IMR-90 (cell line): ENCODE results near the gene HEATR9. TPM values are rescaled to one million over a fixed set of nuclear protein-coding genes. Genes with fewer than 3 reads are reported as not detected.

Source experiments
- ATAC-seq: fragments of 200-7000 bp; cut with Tn5 transposase; 2 replicates; pipeline ENCODE4 v1.9.1; 2020; ENCODE audit warnings: low read depth, mild to moderate bottlenecking, moderate library complexity
- BruUV-seq: library from RNA; stranded (reverse); fragments of 400-500 nt; replicated peaks from 2 replicates; lab custom pipeline; 2021; lab: Mats Ljungman, UMichigan
- CTCF ChIA-PET: fragments of 300-600 bp; formaldehyde crosslinking; extraction: SDS; loops from one replicate; lab custom pipeline; 2021; ENCODE audit warnings: antibody characterized with exemption; lab: Yijun Ruan, JAX
- POLR2A ChIA-PET: fragments of 300-600 bp; sonication (Branson Sonifier 250); formaldehyde crosslinking; loops from one replicate; lab custom pipeline; 2022; ENCODE audit warnings: antibody characterized with exemption; ENCODE audit not compliant: unreplicated experiment; lab: Charles Lee
- DNase-seq: peaks from one replicate; pipeline ENCODE4 v3.0.0; 2013
- H2AFZ ChIP-seq: replicated peaks from 2 replicates; pipeline ENCODE3; 2013; ENCODE audit warnings: low read length, mild to moderate bottlenecking; ENCODE audit not compliant: poor library complexity
- H2AK5ac ChIP-seq: 2 replicates; pipeline ENCODE4 v1.6.1; 2013; ENCODE audit warnings: low read depth, low read length, inconsistent platforms
- H2AK9ac ChIP-seq: replicated peaks from 2 replicates; pipeline ENCODE3; 2013; ENCODE audit warnings: mild to moderate bottlenecking, low read depth, low read length, moderate library complexity; ENCODE audit not compliant: poor library complexity
- H2BK120ac ChIP-seq: 2 replicates; pipeline ENCODE4 v1.6.1; 2013; ENCODE audit warnings: low read depth, low read length, inconsistent platforms
- H2BK15ac ChIP-seq: 3 replicates; pipeline ENCODE4 v1.6.1; 2013; ENCODE audit warnings: low read depth, low read length, inconsistent platforms
- H2BK20ac ChIP-seq: 2 replicates; pipeline ENCODE4 v1.6.1; 2013; ENCODE audit warnings: low read depth, mild to moderate bottlenecking, inconsistent platforms, low read length, moderate library complexity
- H2BK5ac ChIP-seq: 2 replicates; pipeline ENCODE4 v1.6.1; 2013; ENCODE audit warnings: mild to moderate bottlenecking, low read depth, low read length, inconsistent platforms; ENCODE audit not compliant: poor library complexity, severe bottlenecking
- H3K14ac ChIP-seq: replicated peaks from 2 replicates; pipeline ENCODE4 v1.6.1; 2013; ENCODE audit warnings: low read depth, low read length, inconsistent platforms
- H3K18ac ChIP-seq: 2 replicates; pipeline ENCODE4 v1.6.1; 2013; ENCODE audit warnings: low read depth, low read length, control low read depth
- H3K23ac ChIP-seq: 2 replicates; pipeline ENCODE4 v1.6.1; 2013; ENCODE audit warnings: low read depth, low read length, inconsistent platforms
- H3K27ac ChIP-seq: 2 replicates; pipeline ENCODE4 v1.5.1; 2013; ENCODE audit warnings: mild to moderate bottlenecking, control low read depth, low read length; ENCODE audit not compliant: insufficient read depth
- H3K27me3 ChIP-seq: 2 replicates; pipeline ENCODE4 v1.6.1; 2013; ENCODE audit warnings: low read length; ENCODE audit not compliant: control insufficient read depth, insufficient read depth
- H3K36me3 ChIP-seq: 2 replicates; pipeline ENCODE4 v1.6.1; 2013; ENCODE audit warnings: low read length, mixed read lengths; ENCODE audit not compliant: control insufficient read depth, insufficient read depth
- H3K4ac ChIP-seq: 2 replicates; pipeline ENCODE4 v1.6.1; 2013; ENCODE audit warnings: low read depth, low read length, inconsistent platforms
- H3K4me1 ChIP-seq: 2 replicates; pipeline ENCODE4 v1.6.1; 2013; ENCODE audit warnings: low read length, mixed read lengths; ENCODE audit not compliant: control insufficient read depth, insufficient read depth
- H3K4me2 ChIP-seq: 2 replicates; pipeline ENCODE4 v1.6.1; 2013; ENCODE audit warnings: low read depth, mild to moderate bottlenecking, control low read depth, low read length, moderate library complexity
- H3K4me3 ChIP-seq: 2 replicates; pipeline ENCODE4 v1.5.1; 2013; ENCODE audit warnings: low read depth, mild to moderate bottlenecking, control low read depth, low read length, moderate library complexity; ENCODE audit not compliant: insufficient read depth
- H3K56ac ChIP-seq: 2 replicates; pipeline ENCODE4 v1.6.1; 2013; ENCODE audit warnings: low read length, inconsistent platforms; ENCODE audit not compliant: insufficient read depth; ENCODE audit errors: extremely low read depth
- H3K79me1 ChIP-seq, 2 experiments: 2 replicates each; pipeline ENCODE4 v1.6.1; 2013; ENCODE audit warnings: low read length in 2 of 2, inconsistent platforms in 1 of 2, low read depth in 1 of 2
- H3K9ac ChIP-seq: 2 replicates; pipeline ENCODE4 v1.6.1; 2013; ENCODE audit warnings: low read depth, low read length, control low read depth
- H3K9me1 ChIP-seq: 2 replicates; pipeline ENCODE4 v1.6.1; 2013; ENCODE audit warnings: low read length, inconsistent platforms; ENCODE audit not compliant: insufficient read depth
- H3K9me3 ChIP-seq: 2 replicates; pipeline ENCODE4 v1.6.1; 2013; ENCODE audit warnings: low read length; ENCODE audit not compliant: control insufficient read depth, insufficient read depth
- H4K20me1 ChIP-seq: 2 replicates; pipeline ENCODE4 v1.6.1; 2013; ENCODE audit warnings: low read length, inconsistent platforms; ENCODE audit not compliant: insufficient read depth
- H4K5ac ChIP-seq: 2 replicates; pipeline ENCODE4 v1.6.1; 2013; ENCODE audit warnings: mild to moderate bottlenecking, low read depth, low read length, control low read depth
- H4K8ac ChIP-seq, 2 experiments: 2 replicates each; pipeline ENCODE4 v1.6.1; 2013; ENCODE audit warnings: low read depth in 2 of 2, low read length in 2 of 2, control low read depth in 1 of 2, inconsistent platforms in 1 of 2
- H4K91ac ChIP-seq: 2 replicates; pipeline ENCODE4 v1.6.1; 2013; ENCODE audit warnings: low read depth, low read length, inconsistent platforms; ENCODE audit not compliant: insufficient read depth
- BHLHE40 ChIP-seq: fragments of 150-350 bp; IDR thresholded peaks from 2 replicates; pipeline ENCODE4 v1.6.1; 2016; ENCODE audit warnings: mild to moderate bottlenecking, low read depth, low read length
- CEBPB ChIP-seq: IDR thresholded peaks from 2 replicates; pipeline ENCODE4 v1.6.1; 2012; ENCODE audit warnings: low read depth, low read length, improper control_type of control experiment
- CHD1 ChIP-seq: IDR thresholded peaks from 2 replicates; pipeline ENCODE4 v1.6.1; 2012; ENCODE audit warnings: low read depth, low read length, improper control_type of control experiment
- CTCF ChIP-seq: conservative IDR thresholded peaks from 2 replicates; pipeline ENCODE4 v1.5.1; 2012; ENCODE audit warnings: mild to moderate bottlenecking, low read depth, low read length, improper control_type of control experiment
- ELK1 ChIP-seq: fragments of 150-350 bp; IDR thresholded peaks from 2 replicates; pipeline ENCODE4 v1.6.1; 2016; ENCODE audit warnings: low read depth, mild to moderate bottlenecking, low read length, moderate library complexity, borderline replicate concordance
- FOS ChIP-seq: fragments of 150-350 bp; IDR thresholded peaks from 2 replicates; pipeline ENCODE4 v1.6.1; 2016; ENCODE audit warnings: low read depth, low read length
- MAFK ChIP-seq: IDR thresholded peaks from 2 replicates; pipeline ENCODE4 v1.6.1; 2012; ENCODE audit warnings: low read depth, low read length, improper control_type of control experiment
- MAZ ChIP-seq: IDR thresholded peaks from 2 replicates; pipeline ENCODE4 v1.6.1; 2012; ENCODE audit warnings: low read depth, mild to moderate bottlenecking, low read length, improper control_type of control experiment, moderate library complexity, borderline replicate concordance
- MXI1 ChIP-seq: IDR thresholded peaks from 2 replicates; pipeline ENCODE4 v1.6.1; 2012; ENCODE audit warnings: low read depth, mild to moderate bottlenecking, low read length, moderate library complexity, borderline replicate concordance
- NFE2L2 ChIP-seq: fragments of 150-350 bp; IDR thresholded peaks from 2 replicates; pipeline ENCODE4 v1.6.1; 2016; ENCODE audit warnings: low read depth, mild to moderate bottlenecking, low read length
- POLR2A ChIP-seq: IDR thresholded peaks from 2 replicates; pipeline ENCODE4 v1.6.1; 2012; ENCODE audit warnings: mild to moderate bottlenecking, low read depth, low read length
- RAD21 ChIP-seq: IDR thresholded peaks from 2 replicates; pipeline ENCODE4 v1.6.1; 2012; ENCODE audit warnings: low read length, improper control_type of control experiment
- RCOR1 ChIP-seq: IDR thresholded peaks from 2 replicates; pipeline ENCODE4 v1.6.1; 2012; ENCODE audit warnings: mild to moderate bottlenecking, low read length, improper control_type of control experiment; ENCODE audit not compliant: insufficient replicate concordance
- RFX5 ChIP-seq: IDR thresholded peaks from 2 replicates; pipeline ENCODE4 v1.8.0; 2012; ENCODE audit warnings: low read depth, mild to moderate bottlenecking, low read length, moderate library complexity
- SMC3 ChIP-seq: fragments of 150-350 bp; IDR thresholded peaks from 2 replicates; pipeline ENCODE4 v1.6.1; 2016; ENCODE audit warnings: low read depth, mild to moderate bottlenecking, antibody characterized with exemption, low read length, moderate library complexity
- USF2 ChIP-seq: fragments of 150-350 bp; IDR thresholded peaks from 2 replicates; pipeline ENCODE4 v1.6.1; 2017; ENCODE audit warnings: mild to moderate bottlenecking, antibody characterized with exemption, low read length, low read depth
- WGBS, 2 experiments: methylation state at CpG; one replicate each; pipeline versions ENCODE4 v1.1.5 to v1.1.7; 2013; ENCODE audit warnings: missing lambda C conversion rate in 2 of 2; ENCODE audit not compliant: insufficient read length in 1 of 2; ENCODE audit errors: extremely low coverage in 2 of 2; 5-methylcytosine and 5-hydroxymethylcytosine counted together
- dilution Hi-C: fragments of 300-500 bp; cut with HindIII; formaldehyde crosslinking; loops from one replicate; pipeline ENCODE4 v1.14.3; 2018; ENCODE audit warnings: low sequenced_read_pairs; ENCODE audit not compliant: unreplicated experiment
- in situ Hi-C: fragments of 300-500 bp; cut with MboI; formaldehyde crosslinking; loops from 3 replicates; pipeline ENCODE4 v1.14.3; 2019; ENCODE audit warnings: low sequenced_read_pairs, inconsistent platforms, mixed read lengths
- intact Hi-C: fragments of 100-400 bp; cut with micrococcal nuclease; formaldehyde crosslinking; loops from 2 replicates; pipeline ENCODE4 v1.10.0; 2022
- polyA plus RNA-seq, 3 experiments: library from polyadenylated mRNA; depleted of rRNA; stranded (reverse); fragments of >200 nt; gene quantifications; 2 replicates each; pipeline ENCODE4 v1.2.3, GENCODE V29; 2012; ENCODE audit warnings: low replicate concordance in 1 of 3
- total RNA-seq: library from RNA; depleted of rRNA; stranded (reverse); fragments of >200 nt; gene quantifications from 2 replicates; pipeline ENCODE4 v1.2.3, GENCODE V29; 2012

HEATR9 gene
- total and polyA plus RNA-seq, 2 of the 4 experiments (the other 2 are of a cell fraction): not detected

- H3K4me1 ChIP-seq: no peaks in the 10 kb centered on the region
Measured at GRCh38 chr17:35913609-35914008, 44.9 kb upstream of the HEATR9 start.

More at GRCh38 chr17:35913609-35914008, 44.9 kb upstream of the HEATR9 start:
- no peak overlapping the region for H3K4me2 ChIP-seq
- H4K20me1 ChIP-seq: no peaks in the 10 kb centered on the region; the same call in 1 of the 2 replicates
- no peak overlapping the region for H3K4me3 ChIP-seq
- in situ Hi-C loops: no loop called here
- H2BK15ac ChIP-seq: no peak overlapping the region
- H3K56ac ChIP-seq: no peak overlapping the region
- no peak for DNase-seq
- no peak overlapping the region for H2BK5ac ChIP-seq
- no peaks in the 10 kb centered on the region for H3K36me3 ChIP-seq
- no peak overlapping the region for H3K9ac ChIP-seq
- no peak for TF ChIP-seq NFE2L2
- no peak for TF ChIP-seq FOS
- TF ChIP-seq MAZ: no peak
- no peak for TF ChIP-seq MXI1
- no peak for TF ChIP-seq CEBPB
- TF ChIP-seq RAD21: no peak
- TF ChIP-seq RFX5: no peak
- no peak for TF ChIP-seq BHLHE40
- no peak for TF ChIP-seq MAFK
- TF ChIP-seq RCOR1: no peak
- no peak for TF ChIP-seq CTCF
- TF ChIP-seq CHD1: no peak
- TF ChIP-seq SMC3: no peak
- no peak for TF ChIP-seq USF2
- TF ChIP-seq POLR2A: no peak
- no peak for TF ChIP-seq ELK1
- no TSS peak for BruUV-seq
- no peak overlapping the region for H3K18ac ChIP-seq
- H2AK9ac ChIP-seq: no peak overlapping the region
- POLR2A ChIA-PET: no interaction called here
- no peak overlapping the region for H3K4ac ChIP-seq
- H2BK20ac ChIP-seq: no peak overlapping the region
- dilution Hi-C loops: no loop called here
- H4K5ac ChIP-seq: no peak overlapping the region
- ATAC-seq: no peak
- no peak overlapping the region for H2BK120ac ChIP-seq
- no peak overlapping the region for H2AFZ ChIP-seq
- H3K27ac ChIP-seq: no peak overlapping the region
- no peaks in the 10 kb centered on the region for H3K79me1 ChIP-seq
- peaks cover 2% of the 10 kb centered on the region; the same call in 1 of the 2 replicates for H3K27me3 ChIP-seq
- H3K9me3 ChIP-seq: no peaks in the 10 kb centered on the region
- intact Hi-C loops: no loop called here
- WGBS, 2 experiments: 17% methylated on average over 2 of the region's 4 CpGs; no CpG with 5 or more reads in 1 of the 2 experiments
- H4K8ac ChIP-seq: no peak overlapping the region
- H3K14ac ChIP-seq: no peak overlapping the region
- H4K91ac ChIP-seq: no peak overlapping the region
- no peak overlapping the region for H3K23ac ChIP-seq
- no peaks in the 10 kb centered on the region; the same call in 1 of the 2 replicates for H3K9me1 ChIP-seq
- no peak overlapping the region for H2AK5ac ChIP-seq
- CTCF ChIA-PET: no interaction called here
